GM21576 (cell line): Measurements from ENCODE around the gene IKBKE.
"Not testable (repeated sequence)": the region's sequence is repeated elsewhere in the genome, so short reads cannot be mapped to it uniquely, and the experiment has no call there.

Source experiments
- ATAC-seq: cut with Tn5 transposase; IDR thresholded peaks from one replicate; pipeline ENCODE4 v1.9.1; 2021; ENCODE audit warnings: mild to moderate bottlenecking, moderate library complexity; ENCODE audit not compliant: unreplicated experiment

The IKBKE gene

DNA sequence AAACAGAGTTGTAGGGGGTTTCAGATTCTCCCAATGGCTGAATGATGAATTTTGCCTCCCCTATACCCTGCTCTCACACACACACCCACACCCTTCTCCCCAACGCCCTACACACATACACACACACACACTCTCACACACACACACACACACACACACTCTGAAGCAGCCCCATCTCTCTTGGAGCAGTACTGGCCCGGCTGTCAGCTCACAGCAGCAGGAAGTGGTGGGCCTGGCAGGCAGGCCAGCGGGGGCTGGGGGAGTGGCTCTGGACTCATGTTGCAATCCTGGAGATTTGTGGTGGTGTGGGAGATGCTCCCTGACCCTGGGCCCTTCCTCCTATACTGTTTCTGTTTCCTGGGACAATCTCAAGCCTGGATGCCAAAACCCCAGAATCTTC, 2.2 kb downstream of the IKBKE start:
- no peak for ATAC-seq

DNA sequence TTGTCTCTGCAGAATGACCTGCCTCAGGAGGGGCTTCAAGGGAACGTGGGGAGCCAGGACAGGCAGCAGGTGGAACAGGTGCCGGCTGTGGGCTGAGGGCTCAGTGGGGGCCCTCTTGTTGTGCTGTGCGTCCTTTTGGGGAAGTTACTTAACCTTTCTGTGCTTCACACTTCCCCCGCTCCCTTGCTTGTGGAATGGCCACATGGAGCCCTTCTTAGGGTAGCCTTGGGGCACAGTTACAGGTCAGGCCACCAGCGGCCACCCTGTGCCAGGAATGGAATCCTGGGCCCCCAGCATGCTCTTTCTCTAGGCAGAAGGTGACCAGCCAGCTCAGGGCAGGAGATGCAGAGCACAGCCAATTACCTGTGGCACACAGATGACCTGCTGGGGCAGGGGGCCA, 2.6 kb downstream of the IKBKE start:
- no peak for ATAC-seq

DNA sequence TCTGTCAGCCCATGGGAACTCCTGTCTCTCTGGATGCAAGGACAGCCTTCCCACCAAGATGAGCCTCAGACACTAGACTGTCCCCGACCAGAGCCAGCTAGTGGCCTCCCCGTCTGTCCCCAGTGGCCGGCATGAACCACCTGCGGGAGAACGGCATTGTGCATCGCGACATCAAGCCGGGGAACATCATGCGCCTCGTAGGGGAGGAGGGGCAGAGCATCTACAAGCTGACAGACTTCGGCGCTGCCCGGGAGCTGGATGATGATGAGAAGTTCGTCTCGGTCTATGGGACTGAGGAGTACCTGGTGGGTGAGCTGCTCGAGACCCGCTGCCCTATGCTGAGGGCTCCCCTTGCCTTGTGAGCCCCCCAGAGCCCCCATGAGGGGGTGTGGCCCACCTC, 5.8 kb downstream of the IKBKE start:
- no peak for ATAC-seq

DNA sequence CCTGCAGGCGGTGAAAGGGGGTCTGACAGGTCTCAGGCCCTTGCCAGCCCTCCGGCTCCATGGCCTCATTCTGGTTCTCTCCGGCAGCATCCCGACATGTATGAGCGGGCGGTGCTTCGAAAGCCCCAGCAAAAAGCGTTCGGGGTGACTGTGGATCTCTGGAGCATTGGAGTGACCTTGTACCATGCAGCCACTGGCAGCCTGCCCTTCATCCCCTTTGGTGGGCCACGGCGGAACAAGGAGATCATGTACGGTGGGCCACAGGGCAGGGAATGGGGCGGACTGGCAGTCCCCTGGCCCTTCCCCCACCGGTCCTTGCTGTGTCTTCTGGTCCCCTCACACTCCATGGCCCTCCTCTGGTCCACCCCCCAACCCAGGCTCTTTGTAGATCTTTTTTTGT, 6.3 kb downstream of the IKBKE start:
- no peak for ATAC-seq

DNA sequence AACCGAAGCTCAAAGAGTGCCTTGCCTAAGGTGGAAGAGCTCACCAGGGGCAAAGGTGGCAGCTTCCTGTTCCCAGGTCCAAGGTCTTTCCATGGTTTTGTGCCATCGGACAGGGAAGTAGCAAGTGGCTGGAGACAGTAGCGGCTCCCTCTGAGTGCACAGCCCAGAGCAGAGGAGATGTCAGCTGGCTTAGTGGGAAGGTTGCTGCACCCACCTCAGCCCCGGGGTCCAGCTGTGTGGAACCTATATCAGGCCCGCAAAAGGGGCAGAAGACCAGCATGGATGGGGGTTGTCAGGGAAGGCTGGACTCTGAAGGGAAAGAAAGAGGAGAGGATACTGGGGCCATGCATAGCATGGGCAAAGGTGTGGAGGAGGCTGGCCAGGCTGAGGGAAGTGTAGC, 6.8 kb downstream of the IKBKE start:
- ATAC-seq = no peak

DNA sequence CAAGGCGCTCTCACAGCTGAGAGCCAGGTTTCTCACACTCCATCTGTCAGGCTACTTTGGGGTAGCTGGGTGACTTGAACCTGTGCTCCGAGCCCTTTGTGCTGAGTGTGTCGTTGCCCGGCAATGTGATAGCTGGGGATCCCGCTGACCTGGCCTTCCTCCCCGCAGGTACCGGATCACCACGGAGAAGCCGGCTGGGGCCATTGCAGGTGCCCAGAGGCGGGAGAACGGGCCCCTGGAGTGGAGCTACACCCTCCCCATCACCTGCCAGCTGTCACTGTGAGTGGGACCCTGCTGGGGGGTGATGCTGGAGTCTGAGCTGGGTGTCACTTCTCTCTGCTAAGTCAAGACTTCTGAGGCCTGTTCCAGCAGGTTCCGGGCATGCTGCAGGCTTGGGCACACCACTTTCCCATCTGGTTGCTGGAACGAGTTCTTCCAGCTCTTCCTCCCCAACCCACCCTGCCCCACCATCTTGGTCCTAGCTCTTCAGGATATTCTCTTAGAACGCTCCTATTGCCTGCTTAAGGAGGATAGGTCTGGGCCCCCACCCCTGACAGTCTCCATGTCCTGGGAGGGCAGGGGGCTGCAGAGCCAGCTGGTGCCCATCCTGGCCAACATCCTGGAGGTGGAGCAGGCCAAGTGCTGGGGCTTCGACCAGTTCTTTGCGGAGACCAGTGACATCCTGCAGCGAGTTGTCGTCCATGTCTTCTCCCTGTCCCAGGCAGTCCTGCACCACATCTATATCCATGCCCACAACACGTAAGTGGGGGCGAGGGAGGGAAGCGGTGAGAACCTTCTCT, 7.5 kb downstream of the IKBKE start:
- no peak for ATAC-seq

DNA sequence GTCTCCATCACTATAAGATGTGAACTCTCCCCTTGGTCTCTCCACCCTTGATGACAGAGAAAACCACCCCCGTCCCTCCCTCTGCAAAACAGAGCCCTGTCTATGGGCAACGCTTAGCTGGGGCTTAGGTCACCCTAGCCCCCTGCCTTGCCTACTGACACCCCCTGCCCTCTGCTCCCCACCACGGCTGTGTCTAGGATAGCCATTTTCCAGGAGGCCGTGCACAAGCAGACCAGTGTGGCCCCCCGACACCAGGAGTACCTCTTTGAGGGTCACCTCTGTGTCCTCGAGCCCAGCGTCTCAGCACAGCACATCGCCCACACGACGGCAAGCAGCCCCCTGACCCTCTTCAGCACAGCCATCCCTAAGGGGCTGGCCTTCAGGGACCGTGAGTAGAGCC, 8.5 kb downstream of the IKBKE start:
- ATAC-seq = no peak

DNA sequence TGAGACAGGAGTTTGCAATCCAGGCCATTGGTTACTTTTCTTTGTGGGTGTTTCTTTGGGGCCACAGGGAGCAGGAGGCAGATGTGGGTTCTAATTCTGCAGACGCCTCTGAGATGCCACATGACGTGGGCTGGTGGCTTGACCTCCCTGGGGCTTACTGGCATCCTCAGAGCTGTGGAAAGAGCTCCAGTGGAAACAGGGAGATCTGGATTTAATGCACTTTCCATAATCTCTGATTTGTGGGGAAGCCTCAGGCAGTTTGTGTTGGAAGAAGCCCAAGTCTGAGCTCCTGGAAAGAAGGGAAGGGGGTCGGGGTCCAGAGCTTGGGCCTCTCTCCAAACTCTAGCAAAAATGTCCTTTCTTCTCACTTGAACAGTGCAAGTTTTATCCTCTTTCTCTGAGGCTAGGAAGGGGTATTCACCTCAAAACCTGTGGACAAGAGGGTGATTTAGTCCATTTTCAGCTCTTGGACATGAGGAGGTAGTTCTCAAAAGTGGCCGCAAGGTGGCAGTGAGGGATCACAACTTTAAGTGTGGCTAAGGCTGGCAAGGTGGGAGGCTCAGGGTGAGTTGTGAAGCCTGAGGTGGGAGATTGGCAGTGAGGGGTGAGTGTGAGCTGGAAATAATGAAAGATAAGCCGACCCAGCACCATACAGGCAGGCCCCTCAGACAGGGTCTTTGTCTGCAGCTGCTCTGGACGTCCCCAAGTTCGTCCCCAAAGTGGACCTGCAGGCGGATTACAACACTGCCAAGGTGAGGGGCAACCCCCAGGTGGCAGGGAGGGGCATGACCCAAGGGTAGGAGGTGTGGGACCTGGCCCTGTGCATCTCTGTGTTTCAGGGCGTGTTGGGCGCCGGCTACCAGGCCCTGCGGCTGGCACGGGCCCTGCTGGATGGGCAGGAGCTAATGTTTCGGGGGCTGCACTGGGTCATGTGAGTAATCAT, 9.2 kb downstream of the IKBKE start:
- ATAC-seq = no peak

DNA sequence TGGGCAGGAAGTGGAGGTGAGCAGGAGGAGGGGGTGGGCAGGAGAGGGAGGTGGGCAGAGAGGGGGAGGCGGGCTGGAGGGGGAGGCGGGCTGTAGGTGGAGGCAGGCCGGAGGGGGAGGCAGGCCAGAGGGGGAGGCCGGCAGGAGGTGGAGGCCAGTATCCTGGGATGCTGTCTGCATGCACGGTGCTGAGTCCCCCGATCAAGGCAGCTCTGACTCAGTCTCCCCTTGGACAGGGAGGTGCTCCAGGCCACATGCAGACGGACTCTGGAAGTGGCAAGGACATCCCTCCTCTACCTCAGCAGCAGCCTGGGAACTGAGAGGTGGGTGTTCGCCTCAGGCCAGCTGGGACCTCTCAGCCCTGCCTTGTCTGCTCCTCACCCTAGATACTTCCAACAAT, 9.9 kb downstream of the IKBKE start:
- no peak for ATAC-seq

DNA sequence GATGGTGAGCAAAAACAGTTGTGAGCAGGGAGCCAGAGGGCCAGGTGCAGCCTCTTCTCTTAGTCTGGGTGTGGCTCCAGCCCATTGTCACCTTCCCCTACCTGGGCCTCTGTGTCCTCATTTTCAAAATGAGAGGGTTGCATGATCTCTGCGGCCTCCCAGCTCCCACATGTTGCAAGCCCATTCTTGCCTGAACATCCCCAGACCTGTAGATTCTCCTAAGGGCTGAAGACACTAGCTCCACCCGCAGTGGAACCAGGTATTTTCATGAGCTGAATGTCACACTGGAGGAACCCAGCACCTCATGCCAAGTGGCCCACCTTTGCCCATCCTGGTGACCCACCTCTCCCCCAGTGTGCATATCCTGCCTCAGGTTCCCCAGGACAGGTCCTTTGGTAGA, 12.3 kb downstream of the IKBKE start:
- ATAC-seq = no peak

DNA sequence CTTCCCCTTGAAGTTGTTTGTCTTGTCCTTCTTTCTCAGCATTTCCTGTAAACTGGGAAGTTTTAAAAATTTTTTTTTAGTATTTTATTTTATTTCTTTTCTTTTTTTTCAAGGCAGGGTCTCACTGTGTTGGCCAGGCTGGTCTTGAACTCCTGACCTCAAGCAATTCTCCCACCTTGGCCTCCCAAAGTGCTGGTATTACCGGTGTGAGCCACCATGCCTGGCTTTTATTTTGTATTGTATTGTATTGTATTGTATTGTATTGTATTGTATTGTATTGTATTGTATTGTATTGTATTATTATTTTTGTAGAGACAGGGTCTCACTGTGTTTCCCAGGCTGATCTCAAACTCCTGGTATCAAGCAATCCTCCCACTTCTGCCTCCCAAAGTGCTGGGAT, 13.6 kb downstream of the IKBKE start:
- ATAC-seq = not testable (repeated sequence)

DNA sequence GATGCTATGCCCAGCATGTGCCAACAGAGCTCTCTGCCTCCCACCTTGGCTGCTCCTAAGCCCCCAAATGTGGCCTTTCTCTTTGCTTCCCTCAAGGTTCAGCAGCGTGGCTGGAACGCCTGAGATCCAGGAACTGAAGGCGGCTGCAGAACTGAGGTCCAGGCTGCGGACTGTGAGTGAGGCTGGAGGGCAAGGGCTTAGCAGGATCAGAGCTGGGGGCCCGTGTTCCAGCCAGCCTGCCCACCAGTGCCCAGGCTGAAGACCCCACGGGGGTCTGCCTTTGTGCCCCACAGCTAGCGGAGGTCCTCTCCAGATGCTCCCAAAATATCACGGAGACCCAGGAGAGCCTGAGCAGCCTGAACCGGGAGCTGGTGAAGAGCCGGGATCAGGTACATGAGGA, 14.6 kb downstream of the IKBKE start:
- ATAC-seq = no peak

DNA sequence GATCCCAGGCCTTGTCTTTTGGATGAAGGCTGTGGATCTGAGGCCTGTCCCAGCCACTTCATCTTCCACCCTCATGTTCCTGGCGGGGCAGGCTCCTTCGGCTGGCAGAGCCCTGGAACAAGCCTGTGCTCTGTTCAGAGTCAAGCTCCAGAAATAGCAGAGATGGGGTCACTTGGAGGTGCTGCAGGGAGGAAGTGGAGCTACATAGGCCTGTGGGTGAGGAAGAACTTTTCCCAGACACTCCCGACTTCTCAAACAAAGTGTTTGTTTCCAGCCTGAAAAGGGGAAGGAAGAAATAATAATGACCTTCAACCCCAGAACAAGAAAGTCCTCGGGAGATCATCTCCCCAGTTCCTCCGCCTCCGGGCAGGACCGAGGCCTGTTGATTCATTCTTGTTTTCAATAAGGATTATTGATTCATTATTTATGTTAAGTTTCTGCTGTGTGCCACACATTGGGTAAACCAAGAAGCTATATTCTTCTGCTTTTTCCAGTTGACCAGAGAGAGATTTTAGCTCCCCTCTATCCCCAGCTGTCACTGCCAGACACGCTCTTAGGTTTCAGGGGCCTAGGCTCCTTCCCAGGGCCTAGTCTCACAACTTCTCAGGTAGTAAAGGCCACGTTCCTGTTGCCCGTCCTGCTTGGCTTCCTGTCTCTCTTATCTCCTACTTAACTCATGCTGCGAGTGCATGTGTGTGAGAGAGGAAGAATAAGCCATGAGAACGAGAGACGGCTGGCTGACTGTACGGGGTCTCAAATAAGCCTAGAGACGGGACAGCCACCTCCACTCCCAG, 16.9 kb downstream of the IKBKE start:
- ATAC-seq = no peak

DNA sequence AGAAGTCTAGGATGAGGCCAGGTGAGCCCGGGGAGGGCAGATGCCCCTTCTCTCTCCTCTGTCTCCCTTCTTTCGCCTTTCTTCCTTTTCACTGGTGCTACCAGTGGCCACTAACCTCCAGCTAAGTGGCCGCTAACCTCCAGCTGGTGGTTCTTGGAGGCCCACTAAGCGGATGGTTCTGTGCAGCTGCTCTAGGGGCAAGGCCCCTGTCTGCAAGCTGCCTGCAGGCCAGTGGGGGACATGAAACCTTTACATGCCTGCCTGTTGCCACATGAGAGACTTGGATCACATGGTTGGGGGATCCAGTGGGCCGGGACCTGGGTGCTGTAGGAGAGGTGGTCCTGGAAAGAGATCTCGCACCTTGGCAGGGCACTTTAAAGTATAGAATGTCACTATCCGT, 17.7 kb downstream of the IKBKE start:
- no peak for ATAC-seq

DNA sequence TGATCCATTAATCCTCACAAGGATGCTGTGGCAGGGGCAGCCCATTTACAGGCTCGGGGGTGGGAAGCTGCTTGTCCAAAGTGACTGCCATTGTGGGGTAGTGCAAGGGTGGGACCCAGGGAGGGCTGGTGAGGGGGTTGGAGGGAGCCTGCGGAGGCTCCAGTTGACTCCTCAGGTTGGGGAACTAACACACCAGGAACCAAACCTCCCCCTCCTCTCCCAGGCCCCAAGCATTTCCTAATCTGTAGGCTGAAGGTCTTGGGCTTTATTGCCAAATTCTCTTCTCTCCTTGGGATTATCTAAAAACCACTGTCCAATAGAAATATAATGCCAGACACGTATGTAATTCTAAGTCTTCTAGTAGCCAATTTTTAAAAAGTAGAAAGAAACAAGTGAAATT, 18.2 kb downstream of the IKBKE start:
- ATAC-seq = no peak

DNA sequence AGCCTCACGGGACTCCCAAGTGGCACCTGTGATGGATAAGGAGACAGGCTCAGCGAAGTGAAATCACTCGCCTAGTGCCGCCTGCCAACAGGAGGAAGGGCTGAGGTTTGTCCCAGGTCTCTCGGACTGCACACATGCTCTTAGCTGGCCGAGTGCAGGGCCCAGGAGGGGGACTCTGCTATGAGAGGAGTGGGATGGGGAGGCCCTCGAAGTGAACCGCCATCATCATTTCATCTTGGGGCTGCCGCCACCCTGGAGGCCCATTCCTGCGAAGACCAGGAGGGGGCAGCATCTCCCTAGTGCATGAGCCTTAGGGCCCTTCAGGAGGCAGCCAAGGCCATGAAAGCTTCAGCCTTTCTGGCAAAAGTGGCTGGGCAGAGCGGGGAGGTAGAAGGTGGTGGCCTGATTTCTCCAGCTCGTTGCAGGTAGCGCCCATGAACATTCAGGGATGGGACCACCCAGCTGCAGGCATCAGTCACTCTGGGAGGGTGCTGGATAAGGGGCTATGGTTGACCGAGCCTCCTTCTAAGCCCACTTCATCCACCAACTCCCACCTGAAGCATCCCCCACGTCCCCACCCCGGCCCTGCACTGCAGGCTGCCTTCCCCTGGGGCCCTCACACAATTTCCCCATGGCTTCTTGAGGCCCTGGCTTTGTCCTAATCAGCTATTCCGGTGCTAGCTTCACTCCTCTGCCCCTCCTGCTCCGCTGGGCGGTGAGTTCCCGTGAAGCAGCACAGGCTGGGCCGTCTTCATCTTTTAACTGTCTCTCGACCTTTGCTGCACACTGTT, 19.9 kb downstream of the IKBKE start:
- no peak for ATAC-seq

DNA sequence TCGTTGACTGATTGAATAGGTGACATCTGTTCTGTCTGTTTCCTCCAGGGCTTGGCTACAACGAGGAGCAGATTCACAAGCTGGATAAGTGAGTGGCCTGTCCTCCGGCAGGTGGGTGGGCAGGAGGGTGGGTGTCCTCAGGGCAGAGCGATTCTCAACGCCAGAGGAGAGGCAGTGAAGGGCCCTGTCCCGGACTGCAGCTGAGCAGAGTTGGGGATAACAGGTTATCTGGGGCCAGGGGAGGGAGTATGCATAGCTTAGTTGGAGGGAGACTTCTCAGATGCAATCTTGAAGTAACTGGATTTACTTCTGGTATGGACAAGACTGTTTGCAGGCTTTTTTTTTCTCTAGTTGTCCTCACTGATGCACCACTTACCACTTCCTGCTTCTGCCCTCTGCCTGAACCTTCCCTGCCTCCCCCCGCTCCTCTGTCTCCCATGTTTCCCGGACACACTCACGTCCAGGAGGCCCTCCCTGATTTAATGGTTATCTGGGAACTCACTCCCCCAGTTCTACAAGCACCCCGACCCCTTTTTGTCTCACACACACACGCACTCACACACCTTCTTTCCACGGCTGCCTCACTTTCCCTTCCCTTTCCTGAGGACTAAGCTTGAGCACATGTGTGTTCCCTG, 20.6 kb downstream of the IKBKE start:
- no peak for ATAC-seq

DNA sequence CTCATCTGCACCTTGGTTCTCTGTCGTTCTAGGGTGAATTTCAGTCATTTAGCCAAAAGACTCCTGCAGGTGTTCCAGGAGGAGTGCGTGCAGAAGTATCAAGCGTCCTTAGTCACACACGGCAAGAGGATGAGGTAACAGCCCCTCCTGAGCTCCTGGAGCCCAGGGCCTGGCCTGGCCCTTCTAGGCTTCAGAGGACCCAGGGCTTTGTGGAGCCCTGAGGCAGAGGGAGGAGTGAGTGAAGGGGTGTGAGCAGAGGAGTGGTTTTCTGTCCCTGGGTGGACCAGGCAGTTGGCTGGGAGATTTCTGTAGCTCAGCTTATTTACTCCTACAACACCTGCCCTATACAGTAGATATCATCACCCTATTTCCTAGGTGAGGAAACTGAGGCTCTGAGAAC, 21.3 kb downstream of the IKBKE start:
- ATAC-seq = no peak

DNA sequence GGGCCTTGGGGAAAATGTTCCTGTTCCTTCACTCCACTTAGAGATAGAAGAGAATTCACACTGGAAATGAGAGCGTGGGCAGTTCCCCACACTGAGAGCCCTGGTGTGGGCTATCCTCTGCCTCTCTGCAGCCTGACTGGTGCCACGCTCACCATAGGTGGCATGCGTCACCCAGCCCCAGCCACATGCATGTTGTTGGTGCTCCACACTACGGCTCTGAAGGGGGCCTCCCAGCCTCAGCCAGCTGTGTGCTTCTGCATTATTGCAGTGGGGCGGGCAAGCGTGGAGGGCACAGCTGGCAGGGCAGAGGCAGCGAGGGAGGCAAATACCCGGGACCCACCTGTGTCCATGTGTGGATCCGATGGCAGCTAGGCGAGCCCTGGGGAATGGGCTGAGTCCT, 22.3 kb downstream of the IKBKE start:
- no peak for ATAC-seq

DNA sequence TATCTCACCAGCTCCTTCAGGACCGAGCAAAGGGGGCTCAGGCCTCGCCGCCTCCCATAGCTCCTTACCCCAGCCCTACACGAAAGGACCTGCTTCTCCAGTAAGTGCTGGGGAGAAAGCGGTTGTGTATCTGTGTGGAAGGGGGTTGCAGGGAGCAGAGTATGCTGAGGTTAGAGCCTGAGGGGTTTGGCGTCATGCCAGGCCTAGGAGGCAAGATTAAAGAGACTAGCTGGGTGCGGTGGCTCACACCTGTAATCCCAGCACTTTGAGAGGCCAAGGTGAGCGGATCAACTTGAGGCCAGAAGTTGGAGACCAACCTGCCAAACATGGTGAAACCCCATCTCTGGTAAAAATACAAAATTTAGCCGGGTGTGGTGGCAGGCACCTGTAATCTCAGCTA, 23.0 kb downstream of the IKBKE start:
- ATAC-seq = no peak
